AG04449 (cell line): ENCODE data around the gene CDC20.
"Not testable (repeated sequence)": the region's sequence is repeated elsewhere in the genome, so short reads cannot be mapped to it uniquely, and the experiment has no call there.

ENCODE experiments used
- CTCF ChIA-PET: fragments of 350-600 bp; formaldehyde crosslinking; extraction: SDS; loops from one replicate; lab custom pipeline; 2021; ENCODE audit warnings: antibody characterized with exemption; lab: Yijun Ruan, JAX
- POLR2A ChIA-PET: fragments of 400-600, 350-600 bp; formaldehyde crosslinking; extraction: SDS; loops from one replicate; lab custom pipeline; 2020; ENCODE audit warnings: antibody characterized with exemption, inconsistent platforms; lab: Yijun Ruan, JAX
- DNase-seq: peaks from one replicate; pipeline ENCODE4 v3.0.0-alpha.2; 2010; ENCODE audit warnings: low read depth, low spot score
- H3K4me3 ChIP-seq: 2 replicates; pipeline ENCODE4 v1.5.1; 2011; ENCODE audit warnings: low read depth, mild to moderate bottlenecking, control low read depth, low read length
- CTCF ChIP-seq: IDR thresholded peaks from one replicate; pipeline ENCODE4 v1.5.1; 2011; ENCODE audit warnings: mild to moderate bottlenecking, moderate library complexity, low read length, control low read depth, inconsistent platforms; ENCODE audit not compliant: insufficient read depth; ENCODE audit errors: missing control alignments

CDC20 gene

DNA sequence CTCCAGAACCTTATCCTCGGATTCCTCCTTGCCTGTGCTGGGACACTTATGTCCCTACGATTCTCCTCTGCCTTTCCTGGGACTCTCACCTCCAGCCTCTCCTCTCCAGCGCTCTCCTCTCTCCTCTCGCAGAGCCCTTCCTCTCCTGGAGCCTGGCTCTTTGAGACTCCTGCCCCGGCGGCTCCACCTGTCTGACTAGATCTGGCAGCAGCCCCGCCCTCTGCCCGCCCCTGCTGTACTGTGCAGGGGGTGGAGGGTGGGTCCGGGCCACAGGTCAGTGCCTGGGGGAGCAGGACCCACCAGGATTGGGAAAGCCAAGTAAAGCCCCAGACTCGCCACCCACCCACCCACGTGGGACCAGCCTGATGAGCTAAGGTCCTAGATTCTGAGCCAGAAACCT lies 7.4 kb downstream of the CDC20 start:
- CTCF ChIA-PET: interaction anchor here (1.0 to 1.4 kb wide), 2 partner anchors 13 to 139 kb away, joined by 3 to 5 read pairs; no protein-coding TSS in a partner anchor
- POLR2A ChIA-PET: no interaction called here
- H3K4me3 ChIP-seq: peak overlapping the region; percentile 74
- DNase-seq: no peak
- TF ChIP-seq CTCF: no peak

DNA sequence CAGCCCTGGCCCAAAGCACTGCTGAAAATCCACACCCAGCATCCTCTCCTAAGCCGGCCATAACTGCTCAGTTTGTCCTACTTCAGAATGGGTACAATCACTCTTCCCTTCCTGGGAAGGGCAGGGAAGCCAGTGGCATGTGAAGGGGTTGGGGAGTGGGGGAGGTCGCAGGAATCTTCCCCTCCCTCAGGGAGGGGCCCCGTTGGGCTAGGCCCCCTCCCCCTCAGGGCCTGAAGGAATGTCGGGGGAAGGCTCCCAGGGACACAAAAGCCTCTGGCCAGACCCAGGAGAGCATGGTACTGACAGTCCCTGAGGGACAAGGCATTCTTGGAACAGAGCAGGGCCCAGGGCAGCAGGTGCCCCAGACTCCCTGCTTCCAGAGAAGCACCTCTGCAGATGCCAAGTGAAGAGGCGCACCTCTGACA lies 7.8 kb downstream of the CDC20 start:
- no peak for DNase-seq
- CTCF ChIA-PET: no interaction called here
- H3K4me3 ChIP-seq: peak overlapping the region; percentile 74
- POLR2A ChIA-PET: interaction anchor here (2.5 kb wide), 1 partner anchor 8 kb away, joined by 18 read pairs; the partner anchor contains the start of gene CDC20
- no peak for TF ChIP-seq CTCF

- TF ChIP-seq CTCF: no peak
- ChIA-PET POLR2A (interaction anchor here (1.4 to 2.5 kb wide), 5 partner anchors 9 to 161 kb away, joined by 5 to 18 read pairs (median 8); partner anchors contain the start of gene CDC20), CTCF (interaction anchor here (0.8 to 1.3 kb wide), 4 partner anchors 9 to 139 kb away, joined by 3 to 15 read pairs (median 4); partner anchors contain the start of gene CDC20)
- peak overlapping the region; percentile 74 for H3K4me3 ChIP-seq
- no peak for DNase-seq
Observed at GRCh38 chr1:43367026-43367903, 8.5 kb downstream of the CDC20 start.

DNA sequence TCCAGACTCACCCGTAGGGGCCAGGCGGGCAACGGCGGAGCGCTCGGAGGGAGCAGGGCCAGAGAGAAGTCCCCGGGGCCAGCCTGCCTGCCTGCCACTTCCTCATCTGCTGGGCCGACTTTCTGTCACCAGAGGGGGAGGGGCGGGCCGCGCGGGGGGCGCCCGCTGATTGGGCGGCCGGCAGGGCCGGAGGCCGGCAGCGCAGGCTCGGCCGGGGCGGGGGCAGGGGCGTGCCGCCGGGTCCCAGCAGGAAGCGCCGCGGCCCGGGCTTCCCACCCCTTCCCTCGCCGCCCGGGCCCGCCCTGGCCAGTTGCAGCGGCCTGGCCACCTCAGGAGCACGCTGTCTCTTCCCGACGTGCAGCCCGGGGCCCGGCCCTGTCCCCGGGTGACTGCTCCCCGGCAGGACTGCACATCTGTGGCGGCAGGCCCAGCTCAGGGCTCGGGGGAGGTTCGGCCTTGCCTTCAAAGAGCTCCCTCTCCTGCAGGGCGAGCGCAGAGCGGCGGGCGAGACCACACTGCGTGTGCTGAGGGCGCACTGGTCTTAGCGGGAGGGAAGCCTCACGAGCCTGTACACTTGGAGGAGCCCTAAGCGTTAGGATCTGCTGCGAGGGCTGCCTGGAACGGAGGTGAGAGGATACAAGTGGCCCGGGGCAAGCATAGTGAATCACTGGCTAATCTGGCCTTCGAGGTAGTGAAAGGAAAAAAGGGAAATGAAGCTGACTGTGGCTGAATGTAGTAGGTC lies 9.3 kb downstream of the CDC20 start, which contains the start of gene ELOVL1:
Gene ELOVL1, minus strand, starts transcription at position 108 of the 742 bp plus-strand sequence. CDS start 2,402 bp downstream, outside the sequence.
- DNase-seq: no peak
- POLR2A ChIA-PET: interaction anchor here (1.4 to 2.5 kb wide), 5 partner anchors 10 to 162 kb away, joined by 5 to 18 read pairs (median 8); partner anchors contain the start of gene CDC20
- TF ChIP-seq CTCF: peak; percentile 45
- H3K4me3 ChIP-seq: peak within 1 kb of the TSS; percentile 74
- CTCF ChIA-PET: interaction anchor here (0.7 to 1.4 kb wide), 8 partner anchors 9 to 1328 kb away, joined by 3 to 15 read pairs (median 4); partner anchors contain the start of gene CDC20

GRCh38 chr1:43368646-43369020 lies 9.9 kb downstream of the CDC20 start:
- ChIA-PET POLR2A (interaction anchor here (1.4 to 2.5 kb wide), 5 partner anchors 9 to 162 kb away, joined by 5 to 18 read pairs (median 8); partner anchors contain the start of gene CDC20), CTCF (interaction anchor here (0.7 to 1.4 kb wide), 7 partner anchors 9 to 1328 kb away, joined by 3 to 15 read pairs (median 4); partner anchors contain the start of gene CDC20)
- no peak for TF ChIP-seq CTCF
- H3K4me3 ChIP-seq: peak overlapping the region; percentile 74
- DNase-seq: no peak

GRCh38 chr1:43369779-43370178 lies 11.0 kb downstream of the CDC20 start:
- POLR2A ChIA-PET, DNase-seq, H3K4me3 ChIP-seq: not testable (repeated sequence)
- CTCF ChIA-PET: interaction anchor here (0.8 to 1.7 kb wide), 5 partner anchors 131 to 143 kb away, joined by 3 to 7 read pairs (median 4); no protein-coding TSS in a partner anchor
